ENCODE data around the gene PDE7B.
"Not testable (repeated sequence)": the region's sequence is repeated elsewhere in the genome, so short reads cannot be mapped to it uniquely, and the experiment has no call there.

Gene PDE7B

GRCh38 chr6:136104556-136104955, 253.1 kb downstream of the PDE7B start:
- no peak for DNase-seq (ENCODE audit: low read depth in 2 of 2)

- not testable (repeated sequence) for DNase-seq (ENCODE audit: low read depth in 2 of 2)
Observed at GRCh38 chr6:136105797-136106196, 254.3 kb downstream of the PDE7B start.

- DNase-seq (ENCODE audit: low read depth in 2 of 2) = no peak
Observed at GRCh38 chr6:136108361-136108945, 257.0 kb downstream of the PDE7B start.

GRCh38 chr6:136111831-136112230, 260.3 kb downstream of the PDE7B start:
- DNase-seq (ENCODE audit: low read depth in 2 of 2) = no peak

- DNase-seq (ENCODE audit: low read depth in 2 of 2) = no peak
Observed at GRCh38 chr6:136112262-136112661, 260.8 kb downstream of the PDE7B start.

GRCh38 chr6:136113736-136114173, 262.3 kb downstream of the PDE7B start:
- DNase-seq (ENCODE audit: low read depth in 2 of 2) = no peak

- DNase-seq (ENCODE audit: low read depth in 2 of 2) = no peak
Observed at GRCh38 chr6:136114661-136115060, 263.2 kb downstream of the PDE7B start.

- no peak for DNase-seq (ENCODE audit: low read depth in 2 of 2)
Observed at GRCh38 chr6:136115941-136116340, 264.4 kb downstream of the PDE7B start.

- no peak for DNase-seq (ENCODE audit: low read depth in 2 of 2)
Observed at GRCh38 chr6:136117081-136117480, 265.6 kb downstream of the PDE7B start.

- no peak for DNase-seq (ENCODE audit: low read depth in 2 of 2)
Observed at GRCh38 chr6:136118787-136119186, 267.3 kb downstream of the PDE7B start.

- no peak for DNase-seq (ENCODE audit: low read depth in 2 of 2)
Observed at GRCh38 chr6:136123468-136123867, 272.0 kb downstream of the PDE7B start.

- no peak for DNase-seq (ENCODE audit: low read depth in 2 of 2)
Observed at GRCh38 chr6:136125585-136125984, 274.1 kb downstream of the PDE7B start.

GRCh38 chr6:136127873-136128272, 276.4 kb downstream of the PDE7B start:
- DNase-seq (ENCODE audit: low read depth in 2 of 2) = no peak

GRCh38 chr6:136129365-136129764, 277.9 kb downstream of the PDE7B start:
- DNase-seq (ENCODE audit: low read depth in 2 of 2) = no peak

GRCh38 chr6:136134268-136134667, 282.8 kb downstream of the PDE7B start:
- DNase-seq (ENCODE audit: low read depth in 2 of 2) = no peak

- DNase-seq (ENCODE audit: low read depth in 2 of 2) = no peak
Observed at GRCh38 chr6:136134751-136135150, 283.2 kb downstream of the PDE7B start.

GRCh38 chr6:136136274-136136673, 284.8 kb downstream of the PDE7B start:
- DNase-seq (ENCODE audit: low read depth in 2 of 2) = no peak

GRCh38 chr6:136137008-136137692, 285.6 kb downstream of the PDE7B start:
- no peak for DNase-seq (ENCODE audit: low read depth in 2 of 2)

- DNase-seq (ENCODE audit: low read depth in 2 of 2) = no peak
Observed at GRCh38 chr6:136137739-136138402, 286.4 kb downstream of the PDE7B start.

- DNase-seq (ENCODE audit: low read depth in 2 of 2) = not testable (repeated sequence)
Observed at GRCh38 chr6:136139111-136139510, 287.6 kb downstream of the PDE7B start.

- no peak for DNase-seq (ENCODE audit: low read depth in 2 of 2)
Observed at GRCh38 chr6:136144251-136145023, 292.9 kb downstream of the PDE7B start.

GRCh38 chr6:136146130-136146529, 294.6 kb downstream of the PDE7B start:
- no peak for DNase-seq (ENCODE audit: low read depth in 2 of 2)

All from stimulated activated CD4-positive, alpha-beta T cell treated with anti-CD3 and anti-CD28 coated beads, Interleukin-4, amount 100 ng/mL, for 48 hours (primary cell).